Measurements from ENCODE around the gene PALLD. TPM values are rescaled to one million over a fixed set of nuclear protein-coding genes. Genes with fewer than 3 reads are reported as not detected.

Gene PALLD
- polyA plus RNA-seq, 1 donor (not counting 4 experiments of a cell fraction or from before 2014, with no cell fraction given), result 136 TPM

DNA sequence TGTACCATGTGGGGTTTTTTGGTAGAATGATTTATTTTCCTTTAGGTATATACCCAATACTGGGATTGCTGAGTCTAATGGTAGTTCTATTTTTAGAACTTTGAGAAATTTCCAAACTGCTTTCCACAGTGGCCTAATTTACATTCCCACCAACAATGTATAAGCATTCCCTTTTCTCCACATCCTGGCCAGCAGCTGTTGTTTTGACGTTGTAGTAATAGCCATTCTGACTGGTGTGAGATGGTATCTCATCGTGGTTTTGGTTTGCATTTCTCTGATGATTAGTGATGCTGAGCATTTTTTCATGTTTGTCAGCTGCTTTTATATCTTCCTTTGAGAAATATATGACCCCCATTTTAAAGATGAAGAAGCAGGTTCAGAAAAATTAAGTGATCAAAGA lies 359.5 kb downstream of the PALLD start:
- dilution Hi-C loops (cut with MboI; ENCODE audit: extremely low pct_ligation_motif_present, low sequenced_read_pairs), result no loop called here
- TF ChIP-seq, protein P1, sequence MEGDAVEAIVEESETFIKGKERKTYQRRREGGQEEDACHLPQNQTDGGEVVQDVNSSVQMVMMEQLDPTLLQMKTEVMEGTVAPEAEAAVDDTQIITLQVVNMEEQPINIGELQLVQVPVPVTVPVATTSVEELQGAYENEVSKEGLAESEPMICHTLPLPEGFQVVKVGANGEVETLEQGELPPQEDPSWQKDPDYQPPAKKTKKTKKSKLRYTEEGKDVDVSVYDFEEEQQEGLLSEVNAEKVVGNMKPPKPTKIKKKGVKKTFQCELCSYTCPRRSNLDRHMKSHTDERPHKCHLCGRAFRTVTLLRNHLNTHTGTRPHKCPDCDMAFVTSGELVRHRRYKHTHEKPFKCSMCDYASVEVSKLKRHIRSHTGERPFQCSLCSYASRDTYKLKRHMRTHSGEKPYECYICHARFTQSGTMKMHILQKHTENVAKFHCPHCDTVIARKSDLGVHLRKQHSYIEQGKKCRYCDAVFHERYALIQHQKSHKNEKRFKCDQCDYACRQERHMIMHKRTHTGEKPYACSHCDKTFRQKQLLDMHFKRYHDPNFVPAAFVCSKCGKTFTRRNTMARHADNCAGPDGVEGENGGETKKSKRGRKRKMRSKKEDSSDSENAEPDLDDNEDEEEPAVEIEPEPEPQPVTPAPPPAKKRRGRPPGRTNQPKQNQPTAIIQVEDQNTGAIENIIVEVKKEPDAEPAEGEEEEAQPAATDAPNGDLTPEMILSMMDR (optimal IDR thresholded peaks at IDR 0.05 in 1 of 3, IDR thresholded peaks at IDR 0.05 in 1 of 3, conservative IDR thresholded peaks at IDR 0.05 in 1 of 3; ENCODE audit: extremely low read depth in 1 of 3, insufficient read depth in 2 of 3, low read length in 3 of 3), result no peak
- TF ChIP-seq EZH2 (IDR thresholded peaks at IDR 0.05; ENCODE audit: low read length), result no peak
- Histone ChIP-seq H2AFZ (ENCODE audit: control insufficient read depth, low read length) (no peak overlapping the region), H3K4me2 (ENCODE audit: control insufficient read depth, extremely low read depth, insufficient read depth, low read depth, low read length) (no peak overlapping the region), H3K36me3 (ENCODE audit: control insufficient read depth in 2 of 2, extremely low read depth in 1 of 2, insufficient read depth in 2 of 2, low read length in 2 of 2) (peaks cover 18 to 29% of the 10 kb centered on the region in 2 experiments), H3K79me2 (ENCODE audit: control insufficient read depth, insufficient read depth, low read length) (peaks cover 94% of the 10 kb centered on the region), H3K9me3 (ENCODE audit: control insufficient read depth, low read depth, low read length) (no peaks in the 10 kb centered on the region), H3K27ac (ENCODE audit: control insufficient read depth, insufficient read depth, low read length) (no peak overlapping the region), H3K9ac (ENCODE audit: control insufficient read depth, extremely low read depth, insufficient read depth, low read length) (no peak overlapping the region), H4K20me1 (ENCODE audit: control insufficient read depth, extremely low read depth, insufficient read depth, low read length) (peaks cover 6% of the 10 kb centered on the region), H3K4me3 (ENCODE audit: control insufficient read depth in 2 of 3, extremely low read depth in 1 of 3, insufficient read depth in 2 of 3, low read depth in 1 of 3, low read length in 3 of 3) (no peak overlapping the region), H3K9me1 (ENCODE audit: control insufficient read depth, extremely low read depth, insufficient read depth, low read length) (no peaks in the 10 kb centered on the region), H3K4me1 (ENCODE audit: control insufficient read depth, extremely low read depth, insufficient read depth, low read length) (peaks cover 8% of the 10 kb centered on the region), H3K27me3 (ENCODE audit: control insufficient read depth, extremely low read depth, insufficient read depth, low read length) (no peaks in the 10 kb centered on the region)
- no peak for FAIRE-seq
- no peak for DNase-seq (ENCODE audit: low read depth, low spot score)

DNA sequence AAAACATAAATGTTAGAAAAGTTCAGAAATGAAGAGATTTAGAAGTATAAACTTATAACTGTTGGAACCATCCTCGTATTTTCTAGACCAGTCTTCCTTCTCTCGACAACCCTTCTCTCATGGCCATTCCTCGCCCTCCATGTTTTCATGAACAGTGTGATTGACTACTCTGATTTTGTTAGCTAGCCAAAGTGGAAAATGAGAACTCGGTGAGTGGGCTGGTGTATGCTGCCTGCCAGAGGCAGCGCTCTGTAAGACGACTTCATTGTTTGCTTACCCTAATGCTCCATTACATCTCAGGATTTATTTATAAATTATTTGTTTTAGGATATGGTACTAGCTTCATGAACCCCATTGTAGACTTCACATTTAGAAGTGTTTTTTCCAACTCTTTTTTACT lies 360.2 kb downstream of the PALLD start:
- Histone ChIP-seq H2AFZ (ENCODE audit: control insufficient read depth, low read length) (no peak overlapping the region), H3K27ac (ENCODE audit: control insufficient read depth, insufficient read depth, low read length) (no peak overlapping the region), H3K4me2 (ENCODE audit: control insufficient read depth, extremely low read depth, insufficient read depth, low read depth, low read length) (no peak overlapping the region), H3K36me3 (ENCODE audit: control insufficient read depth in 2 of 2, extremely low read depth in 1 of 2, insufficient read depth in 2 of 2, low read length in 2 of 2) (peaks cover 16 to 27% of the 10 kb centered on the region in 2 experiments), H4K20me1 (ENCODE audit: control insufficient read depth, extremely low read depth, insufficient read depth, low read length) (peaks cover 6% of the 10 kb centered on the region), H3K9me1 (ENCODE audit: control insufficient read depth, extremely low read depth, insufficient read depth, low read length) (no peaks in the 10 kb centered on the region), H3K9ac (ENCODE audit: control insufficient read depth, extremely low read depth, insufficient read depth, low read length) (no peak overlapping the region), H3K79me2 (ENCODE audit: control insufficient read depth, insufficient read depth, low read length) (peaks cover 96% of the 10 kb centered on the region), H3K4me3 (ENCODE audit: control insufficient read depth in 2 of 3, extremely low read depth in 1 of 3, insufficient read depth in 2 of 3, low read depth in 1 of 3, low read length in 3 of 3) (no peak overlapping the region), H3K9me3 (ENCODE audit: control insufficient read depth, low read depth, low read length) (no peaks in the 10 kb centered on the region), H3K27me3 (ENCODE audit: control insufficient read depth, extremely low read depth, insufficient read depth, low read length) (no peaks in the 10 kb centered on the region), H3K4me1 (ENCODE audit: control insufficient read depth, extremely low read depth, insufficient read depth, low read length) (peaks cover 8% of the 10 kb centered on the region)
- TF ChIP-seq, protein P1 (optimal IDR thresholded peaks at IDR 0.05 in 1 of 3, IDR thresholded peaks at IDR 0.05 in 1 of 3, conservative IDR thresholded peaks at IDR 0.05 in 1 of 3; ENCODE audit: extremely low read depth in 1 of 3, insufficient read depth in 2 of 3, low read length in 3 of 3), result no peak
- TF ChIP-seq EZH2 (IDR thresholded peaks at IDR 0.05; ENCODE audit: low read length), result no peak
- DNase-seq (ENCODE audit: low read depth, low spot score) (no peak), FAIRE-seq (no peak)
- dilution Hi-C loops (cut with MboI; ENCODE audit: extremely low pct_ligation_motif_present, low sequenced_read_pairs), result no loop called here

Measured in keratinocyte (primary cell).